Endodermal cell (in vitro differentiated cells): ENCODE data around the gene TBCD. TPM values are rescaled to one million over a fixed set of nuclear protein-coding genes. Genes with fewer than 3 reads are reported as not detected.

Experiments used
- DNase-seq: peaks from one replicate; pipeline ENCODE4 v3.0.0-alpha.2; 2017
- H3K27ac ChIP-seq: 2 replicates; pipeline ENCODE4 v1.5.1; 2013; ENCODE audit warnings: mild to moderate bottlenecking, low read depth, low read length, moderate library complexity
- H3K27me3 ChIP-seq: 2 replicates; pipeline ENCODE4 v1.6.1; 2013; ENCODE audit warnings: mild to moderate bottlenecking, low read length, moderate library complexity; ENCODE audit not compliant: insufficient read depth, control insufficient read depth, poor library complexity, severe bottlenecking
- H3K36me3 ChIP-seq: 2 replicates; pipeline ENCODE4 v1.7.0; 2013; ENCODE audit warnings: mild to moderate bottlenecking, low read length, moderate library complexity; ENCODE audit not compliant: control insufficient read depth, insufficient read depth
- H3K4me1 ChIP-seq: one replicate; pipeline ENCODE4 v1.7.0; 2013; ENCODE audit warnings: low read length; ENCODE audit not compliant: control insufficient read depth, insufficient read depth
- H3K4me3 ChIP-seq: 2 replicates; pipeline ENCODE4 v1.5.1; 2013; ENCODE audit warnings: mild to moderate bottlenecking, low read length, moderate library complexity
- H3K9ac ChIP-seq: 2 replicates; pipeline ENCODE4 v1.6.1; 2013; ENCODE audit warnings: mild to moderate bottlenecking, low read length, moderate library complexity; ENCODE audit not compliant: poor library complexity, severe bottlenecking; ENCODE audit errors: extremely low read depth
- H3K9me3 ChIP-seq: 2 replicates; pipeline ENCODE4 v1.6.1; 2013; ENCODE audit warnings: mild to moderate bottlenecking, low read length, moderate library complexity; ENCODE audit not compliant: control insufficient read depth
- H3K27ac Mint-ChIP-seq: 2 replicates; pipeline ENCODE4 v1.8.0; 2020; ENCODE audit warnings: mixed read lengths
- H3K27me3 Mint-ChIP-seq: 2 replicates; pipeline ENCODE4 v1.8.0; 2021; ENCODE audit warnings: mild to moderate bottlenecking, mixed read lengths; ENCODE audit not compliant: insufficient read depth
- H3K36me3 Mint-ChIP-seq: 2 replicates; pipeline ENCODE4 v1.8.0; 2020; ENCODE audit warnings: low read depth, mixed read lengths
- H3K4me1 Mint-ChIP-seq: 2 replicates; pipeline ENCODE4 v1.8.0; 2020; ENCODE audit warnings: mixed read lengths
- H3K4me3 Mint-ChIP-seq: 2 replicates; pipeline ENCODE4 v1.8.0; 2020; ENCODE audit warnings: mild to moderate bottlenecking, moderate library complexity, mixed read lengths
- H3K9me3 Mint-ChIP-seq: 2 replicates; pipeline ENCODE4 v1.8.0; 2020; ENCODE audit warnings: mild to moderate bottlenecking, mixed read lengths
- CTCF ChIP-seq: fragments of 200-600 bp; sonication (generic); conservative IDR thresholded peaks from 2 replicates; pipeline ENCODE4 v1.5.0; 2021; ENCODE audit warnings: antibody characterized with exemption, mild to moderate bottlenecking
- WGBS, 2 experiments: methylation state at CpG; one replicate each; pipeline versions ENCODE4 v1.1.5 to v1.1.7; 2013; ENCODE audit warnings: missing lambda C conversion rate in 2 of 2, mixed read lengths in 1 of 2; ENCODE audit not compliant: insufficient coverage in 1 of 2, insufficient read length in 1 of 2; 5-methylcytosine and 5-hydroxymethylcytosine counted together
- total RNA-seq, 2 donors: library from RNA; stranded (reverse); fragmentation: NEBNext Ultra II Directional in 1 of 2; extraction: Animal tissue kit (Norgen Biotek cat#: 25700) in 1 of 2; gene quantifications; 2 replicates in 1 of 2; 3 replicates in 1 of 2; pipeline ENCODE4 v1.2.1, GENCODE V29; 2021

The TBCD gene
- total RNA-seq, 2 donors from 2014 or later = 107 TPM

DNA sequence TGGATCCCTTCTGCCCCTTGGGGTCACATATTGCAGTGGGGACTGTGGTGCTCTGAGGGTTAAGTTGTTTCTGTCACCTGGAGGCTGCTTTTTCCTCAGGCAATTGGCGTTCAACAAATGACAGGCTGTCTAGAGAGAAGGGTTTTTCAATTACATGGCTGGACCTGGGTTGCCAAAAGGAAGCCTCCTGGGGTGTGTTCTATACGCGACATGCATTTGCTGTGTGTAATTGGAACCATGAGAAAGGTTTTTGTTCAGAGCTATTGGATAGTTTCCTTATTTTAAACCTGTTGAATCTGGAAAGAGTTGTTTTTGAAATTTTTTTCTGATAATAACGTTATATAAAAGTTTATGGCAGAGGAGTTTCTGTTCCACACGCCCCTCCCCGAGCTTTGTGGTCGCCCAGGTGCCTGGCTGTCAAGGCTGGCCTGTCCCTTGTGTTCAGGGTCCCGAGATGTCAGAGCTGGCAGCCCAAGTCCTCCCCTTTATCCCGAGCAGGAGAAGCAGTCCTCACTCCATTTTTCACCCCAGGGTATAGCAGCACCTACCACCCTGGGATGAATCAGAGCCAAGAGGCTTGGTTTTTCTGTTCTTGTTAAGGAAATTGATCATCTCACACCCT is 114.0 kb downstream of the TBCD start:
- Mint-ChIP-seq H3K4me3 (no peak overlapping the region), H3K27me3 (no peaks in the 10 kb centered on the region), H3K9me3 (no peaks in the 10 kb centered on the region), H3K36me3 (peaks cover 9% of the 10 kb centered on the region), H3K27ac (no peak overlapping the region), H3K4me1 (peaks cover 5% of the 10 kb centered on the region)
- Histone ChIP-seq H3K4me1 (peaks cover 5% of the 10 kb centered on the region), H3K27me3 (no peaks in the 10 kb centered on the region), H3K27ac (peak overlapping the region; percentile 78), H3K36me3 (peaks cover 10% of the 10 kb centered on the region), H3K9me3 (no peaks in the 10 kb centered on the region), H3K4me3 (no peak overlapping the region), H3K9ac (no peak overlapping the region)
- no peak for DNase-seq
- no peak for TF ChIP-seq CTCF
- WGBS, 2 experiments = 78 to 88% methylated on average over 3 to 9 of the region's 9 CpGs

GRCh38 chr17:82866590-82867191 is 114.8 kb downstream of the TBCD start:
- WGBS, 2 experiments = 91 to 94% methylated on average over 7 to 11 of the region's 11 CpGs
- peaks cover 13% of the 10 kb centered on the region for H3K36me3 Mint-ChIP-seq
- peak overlapping the region; percentile 78 for H3K27ac ChIP-seq
- no peaks in the 10 kb centered on the region for H3K27me3 ChIP-seq
- H3K27me3 Mint-ChIP-seq = no peaks in the 10 kb centered on the region
- no peak for DNase-seq
- H3K4me3 ChIP-seq = no peak overlapping the region
- H3K9ac ChIP-seq = no peak overlapping the region
- no peak overlapping the region for H3K4me3 Mint-ChIP-seq
- peak overlapping the region; percentile 68 for H3K27ac Mint-ChIP-seq
- H3K4me1 Mint-ChIP-seq = peaks cover 5% of the 10 kb centered on the region
- TF ChIP-seq CTCF = no peak
- H3K9me3 ChIP-seq = no peaks in the 10 kb centered on the region
- H3K9me3 Mint-ChIP-seq = no peaks in the 10 kb centered on the region
- H3K4me1 ChIP-seq = peaks cover 5% of the 10 kb centered on the region
- peaks cover 16% of the 10 kb centered on the region for H3K36me3 ChIP-seq

DNA sequence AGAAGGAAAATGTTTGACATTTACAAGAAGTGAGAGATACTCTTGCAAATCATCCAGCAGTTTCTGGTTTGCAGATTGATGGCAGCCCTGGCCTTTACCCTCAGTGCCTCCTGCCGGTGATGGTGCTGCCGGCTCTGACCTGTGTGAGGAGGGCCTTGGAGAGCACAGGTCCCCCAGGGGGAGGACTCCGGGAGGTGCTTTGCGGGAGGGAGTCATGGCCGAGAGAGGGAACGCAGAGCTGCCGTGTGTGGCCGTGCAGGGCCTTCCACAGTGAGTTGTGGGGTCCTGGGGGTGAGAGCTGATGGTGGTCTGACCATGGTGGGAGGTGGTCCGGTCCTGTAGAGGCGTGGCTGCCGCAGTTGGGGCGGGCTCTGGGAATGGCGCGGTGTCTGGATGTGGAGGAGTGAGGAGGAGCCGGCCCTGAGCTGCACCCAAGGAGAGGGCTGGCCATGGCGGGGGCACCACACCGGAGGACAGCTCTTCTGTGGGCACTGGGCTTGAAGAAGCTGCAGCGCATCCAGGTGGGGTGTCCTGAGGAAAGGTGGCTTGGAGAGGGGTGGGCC is 116.0 kb downstream of the TBCD start:
- no peak for DNase-seq
- Histone ChIP-seq H3K4me1 (peaks cover 5% of the 10 kb centered on the region), H3K4me3 (no peak overlapping the region), H3K9ac (no peak overlapping the region), H3K27ac (no peak overlapping the region), H3K36me3 (peaks cover 21% of the 10 kb centered on the region), H3K9me3 (no peaks in the 10 kb centered on the region), H3K27me3 (no peaks in the 10 kb centered on the region)
- Mint-ChIP-seq H3K36me3 (peaks cover 13% of the 10 kb centered on the region), H3K9me3 (no peaks in the 10 kb centered on the region), H3K4me3 (no peak overlapping the region), H3K4me1 (peaks cover 5% of the 10 kb centered on the region), H3K27me3 (no peaks in the 10 kb centered on the region), H3K27ac (peak overlapping the region; percentile 71)
- 94 to 97% methylated on average over 6 to 17 of the region's 18 CpGs for WGBS, 2 experiments
- no peak for TF ChIP-seq CTCF
